ENCODE data around the gene FBXL15. TPM values are rescaled to one million over a fixed set of nuclear protein-coding genes. Genes with fewer than 3 reads are reported as not detected.

Gene FBXL15
- total and polyA plus RNA-seq, 9 of the 15 experiments (the other 6 are each of a cell fraction or from before 2014, with no cell fraction given): 0.08 to 25.9 (median 3.5) TPM

GRCh38 chr10:102461187-102462054 lies 40.8 kb downstream of the FBXL15 start (continued):
- TF ChIP-seq ZBTB1 (CRISPR knock-in tag; IDR thresholded peaks at IDR 0.05; ENCODE audit: borderline replicate concordance, low read depth) (peak; percentile 86; the same call in 1 of the 2 replicates), NR2C1 (IDR thresholded peaks at IDR 0.05) (peak; percentile 73), NR2C1 (tag; IDR thresholded peaks at IDR 0.05) (peak; percentile 87), CREB1 (IDR thresholded peaks at IDR 0.05) (peak; percentile 71), CREB1 (CRISPR knock-in tag; IDR thresholded peaks at IDR 0.05) (peak; percentile 66; the same call in 1 of the 2 replicates), TEAD4 (IDR thresholded peaks at IDR 0.05; ENCODE audit: low read length) (peak; percentile 13; the same call in 1 of the 2 replicates), TEAD4 (CRISPR knock-in tag; IDR thresholded peaks at IDR 0.05; ENCODE audit: borderline replicate concordance) (no peak), ZBTB7A (IDR thresholded peaks at IDR 0.05; ENCODE audit: borderline replicate concordance, control insufficient read depth, low read depth, low read length) (peak; percentile 40; the same call in 1 of the 2 replicates), E4F1 (CRISPR knock-in tag; IDR thresholded peaks at IDR 0.05; ENCODE audit: borderline replicate concordance) (no peak), MTA1 (IDR thresholded peaks at IDR 0.05; ENCODE audit: borderline replicate concordance) (peak; percentile 49; the same call in 1 of the 2 replicates), ZNF609 (CRISPR knock-in tag; IDR thresholded peaks at IDR 0.05; ENCODE audit: borderline replicate concordance) (no peak), SMARCA4 (IDR thresholded peaks at IDR 0.05) (no peak), ZBTB17 (CRISPR knock-in tag; IDR thresholded peaks at IDR 0.05) (no peak; the same call in 1 of the 2 replicates), YY1 (IDR thresholded peaks at IDR 0.05; ENCODE audit: borderline replicate concordance in 1 of 3, control insufficient read depth in 1 of 3, extremely low read depth in 1 of 3, insufficient read depth in 3 of 3, insufficient read length in 1 of 3, insufficient replicate concordance in 2 of 3, low read depth in 1 of 3, low read length in 2 of 3) (peak; percentile 97 to 100 (median 100)), KHSRP (IDR thresholded peaks at IDR 0.05) (no peak), SMAD4 (CRISPR knock-in tag; conservative IDR thresholded peaks at IDR 0.05) (peak; percentile 47), SREBF1 (IDR thresholded peaks at IDR 0.05; ENCODE audit: borderline replicate concordance, low read depth, low read length) (no peak), NR4A1 (CRISPR knock-in tag; IDR thresholded peaks at IDR 0.05) (no peak), NR4A1 (tag; IDR thresholded peaks at IDR 0.05) (no peak), ZNF511 (CRISPR knock-in tag; IDR thresholded peaks at IDR 0.05) (no peak)
